ENCODE measurements around the gene PPP3R1. TPM values are rescaled to one million over a fixed set of nuclear protein-coding genes. Genes with fewer than 3 reads are reported as not detected.
"Not testable (repeated sequence)": the region's sequence is repeated elsewhere in the genome, so short reads cannot be mapped to it uniquely, and the experiment has no call there.

Gene PPP3R1
- total RNA-seq, 2 donors from 2014 or later: 37.8 to 39.3 TPM

DNA sequence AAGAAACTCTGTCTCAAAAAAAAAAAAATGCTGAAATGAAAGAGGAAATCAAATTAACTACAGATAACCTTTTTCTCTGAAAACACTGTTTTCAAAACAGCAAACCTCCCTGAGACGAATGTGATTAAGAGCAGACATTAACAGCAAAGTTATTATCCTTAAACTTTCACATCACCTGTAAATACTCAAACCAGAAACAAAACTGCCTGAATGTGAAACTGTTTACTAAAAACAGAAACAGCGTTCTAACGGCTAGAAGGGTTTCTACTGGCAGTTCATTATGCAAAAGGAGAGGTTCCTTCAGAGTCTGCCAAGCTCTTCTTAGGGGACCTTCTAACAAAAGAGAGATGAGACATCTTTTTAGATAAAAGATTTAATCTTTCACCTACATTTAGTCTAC lies 48.7 kb downstream of the PPP3R1 start:
- DNase-seq: no peak
- no peak for ATAC-seq
- intact Hi-C loops (cut with DNase I): loop anchor here in 1 of 2 donors (5.0 kb wide), 1 partner anchor 34 kb away; no protein-coding TSS in a partner anchor

DNA sequence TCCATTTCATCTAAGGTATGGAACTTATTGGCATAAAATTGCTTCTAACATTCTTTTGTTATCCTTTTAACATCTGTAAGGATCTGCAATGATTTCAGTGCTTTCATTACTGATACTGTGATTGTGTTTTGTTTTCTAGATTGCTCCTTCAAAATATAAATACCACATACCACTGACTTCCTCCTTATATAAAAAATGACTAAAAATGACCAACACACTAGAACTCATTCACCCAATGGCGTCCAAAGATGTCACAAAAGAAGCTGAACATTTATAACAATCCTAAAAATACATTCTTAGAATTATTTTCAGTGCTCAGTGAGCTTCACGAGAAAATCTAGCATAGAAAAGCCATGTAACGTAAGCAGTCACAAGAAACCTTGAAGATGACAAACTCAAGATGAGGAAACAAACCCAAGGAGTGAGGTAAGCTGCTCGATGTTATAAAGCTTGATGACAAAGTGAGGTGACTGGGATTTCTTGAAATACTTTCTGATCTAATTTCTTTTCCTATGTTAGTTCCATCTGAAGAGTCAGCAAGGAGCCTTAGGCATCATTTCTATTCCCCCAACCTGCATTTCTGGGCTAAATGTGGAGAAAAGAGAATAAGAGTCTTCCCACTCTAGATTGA lies 52.1 kb downstream of the PPP3R1 start:
- intact Hi-C loops (cut with DNase I): loop anchor here in 1 of 2 donors (5.0 kb wide), 1 partner anchor 37 kb away; no protein-coding TSS in a partner anchor
- DNase-seq (no peak), ATAC-seq (no peak)

- peak; percentile 28 for DNase-seq
- no peak for ATAC-seq
- intact Hi-C loops (cut with DNase I): loop anchor here (5.0 to 10.0 kb wide), 3 partner anchors 49 to 89 kb away; partner anchors contain the start of gene PPP3R1 (in 1 of the 2)
Measured at GRCh38 chr2:68196120-68196716, 56.1 kb downstream of the PPP3R1 start.

- ATAC-seq (no peak), DNase-seq (no peak)
- intact Hi-C loops (cut with DNase I): loop anchor here (5.0 to 10.0 kb wide), 3 partner anchors 50 to 90 kb away; partner anchors contain the start of gene PPP3R1 (in 1 of the 2)
Measured at GRCh38 chr2:68195096-68195495, 57.2 kb downstream of the PPP3R1 start.

DNA sequence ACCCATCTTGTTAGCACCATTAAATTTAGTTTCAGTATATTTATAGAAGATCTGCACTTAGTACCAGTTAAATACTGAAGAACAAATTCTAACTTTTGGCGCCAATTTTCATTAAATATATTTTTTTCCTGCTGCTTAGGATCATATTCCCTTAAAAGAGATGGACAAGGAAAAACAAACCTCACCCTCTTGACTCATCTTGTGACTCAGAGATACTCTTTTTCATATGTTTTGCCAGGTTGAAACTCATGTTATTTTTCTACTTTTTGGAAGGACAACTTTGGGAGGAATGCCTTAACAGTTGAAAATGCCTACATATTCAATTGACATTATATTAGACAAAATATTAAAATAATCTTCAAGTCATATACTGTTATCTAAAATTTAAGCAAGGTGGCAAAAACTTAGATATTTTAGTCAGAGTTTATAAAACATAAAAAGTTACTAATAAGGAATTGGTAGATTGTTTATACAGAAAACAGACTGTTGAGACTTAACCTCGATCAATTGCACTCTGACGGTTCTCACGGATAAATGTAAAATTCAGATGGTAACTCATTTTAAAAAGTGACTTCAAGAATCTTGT lies 58.5 kb downstream of the PPP3R1 start:
- DNase-seq (no peak), ATAC-seq (peak in 1 of 2 donors; percentile 86)
- intact Hi-C loops (cut with DNase I): loop anchor here (10.0 kb wide), 2 partner anchors 51 to 91 kb away; no protein-coding TSS in a partner anchor

- intact Hi-C loops (cut with DNase I): loop anchor here (10.0 kb wide), 2 partner anchors 52 to 92 kb away; no protein-coding TSS in a partner anchor
- ATAC-seq (peak in 1 of 2 donors; percentile 72), DNase-seq (no peak)
Measured at GRCh38 chr2:68193144-68193543, 59.2 kb downstream of the PPP3R1 start.

DNA sequence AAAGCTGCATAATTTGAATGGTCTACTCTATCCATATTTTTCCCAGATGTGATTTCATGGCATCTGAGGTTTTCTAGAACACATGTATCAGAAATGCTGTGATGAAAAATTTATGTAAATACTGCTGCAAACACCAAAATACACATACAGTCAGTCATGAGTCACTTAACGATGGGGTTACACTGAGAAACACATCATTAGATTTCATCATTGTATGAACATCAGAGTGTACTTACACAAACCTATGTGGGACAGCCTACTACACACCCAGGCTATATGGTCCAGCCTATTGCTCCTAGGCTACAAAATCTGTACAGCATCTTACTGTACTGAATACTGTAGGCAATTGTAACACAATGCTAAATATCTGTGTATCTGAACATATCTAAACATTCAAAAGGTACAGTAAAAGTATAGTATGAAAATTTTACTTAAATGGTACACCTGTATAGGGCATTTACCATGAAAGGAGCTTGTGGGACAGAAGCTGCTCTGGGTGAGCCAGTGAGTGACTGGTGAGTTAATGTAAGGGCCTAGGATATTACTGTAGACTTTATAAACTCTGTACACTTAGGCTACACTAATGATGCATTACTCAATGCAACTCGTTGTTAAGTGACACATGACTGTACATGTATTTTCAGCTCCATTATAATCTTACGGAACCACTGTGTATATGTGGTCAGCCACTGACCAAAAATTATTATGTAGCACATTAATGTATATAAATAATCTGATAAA lies 61.2 kb downstream of the PPP3R1 start:
- intact Hi-C loops (cut with DNase I): loop anchor here (10.0 kb wide), 2 partner anchors 54 to 94 kb away; no protein-coding TSS in a partner anchor
- ATAC-seq (peak in 1 of 2 donors; percentile 36), DNase-seq (no peak)

GRCh38 chr2:68189991-68190784 lies 62.1 kb downstream of the PPP3R1 start:
- intact Hi-C loops (cut with DNase I): loop anchor here (10.0 kb wide), 2 partner anchors 55 to 95 kb away; no protein-coding TSS in a partner anchor
- no peak for ATAC-seq

GRCh38 chr2:68188831-68189230 lies 63.5 kb downstream of the PPP3R1 start:
- DNase-seq: no peak
- no peak for ATAC-seq
- intact Hi-C loops (cut with DNase I): no loop called here

More at GRCh38 chr2:68189991-68190784, 62.1 kb downstream of the PPP3R1 start:
- DNase-seq: no peak

DNA sequence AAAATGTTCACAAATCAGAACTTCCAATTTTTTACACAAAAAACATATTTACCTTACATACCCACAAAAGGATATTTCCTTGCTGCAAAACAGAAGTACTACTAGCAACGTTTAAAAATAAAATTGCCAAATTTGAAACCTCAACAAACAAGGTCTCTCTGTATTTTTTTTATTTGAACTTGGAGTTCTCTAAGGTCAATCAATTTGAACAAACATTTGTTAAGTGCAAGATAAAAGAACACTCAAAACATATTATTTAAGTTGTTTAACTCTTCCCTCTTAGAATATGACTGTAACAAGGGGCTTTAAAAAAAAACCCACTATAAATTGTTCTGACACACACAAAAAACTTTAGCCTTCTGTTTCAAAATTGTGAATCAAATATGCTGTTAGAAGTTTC lies 65.0 kb downstream of the PPP3R1 start:
- intact Hi-C loops (cut with DNase I): no loop called here
- ATAC-seq (no peak), DNase-seq (no peak)

GRCh38 chr2:68185541-68186164 lies 66.7 kb downstream of the PPP3R1 start:
- no peak for ATAC-seq
- intact Hi-C loops (cut with DNase I): no loop called here
- peak; percentile 39 for DNase-seq

GRCh38 chr2:68182902-68183301 lies 69.4 kb downstream of the PPP3R1 start:
- DNase-seq: no peak
- intact Hi-C loops (cut with DNase I): no loop called here
- ATAC-seq: no peak

GRCh38 chr2:68178954-68179627 lies 73.2 kb downstream of the PPP3R1 start:
- DNase-seq (no peak), ATAC-seq (no peak)
- intact Hi-C loops (cut with DNase I): no loop called here

- ATAC-seq (no peak), DNase-seq (no peak)
- intact Hi-C loops (cut with DNase I): no loop called here
Measured at GRCh38 chr2:68178432-68178831, 73.9 kb downstream of the PPP3R1 start.

- DNase-seq: no peak
- intact Hi-C loops (cut with DNase I): no loop called here
Measured at GRCh38 chr2:68177541-68177940, 74.8 kb downstream of the PPP3R1 start.

GRCh38 chr2:68176657-68177056 lies 75.7 kb downstream of the PPP3R1 start:
- DNase-seq: no peak
- intact Hi-C loops (cut with DNase I): no loop called here
- no peak for ATAC-seq

More at GRCh38 chr2:68177541-68177940, 74.8 kb downstream of the PPP3R1 start:
- no peak for ATAC-seq

GRCh38 chr2:68175210-68175609 lies 77.1 kb downstream of the PPP3R1 start:
- DNase-seq; intact Hi-C loops (cut with DNase I); ATAC-seq: not testable (repeated sequence)
